ENCODE results near the gene TNFRSF13B.
A peak's percentile ranks its signal among the peaks of the same experiment; 100 is the strongest.

The TNFRSF13B gene

GRCh38 chr17:16988749-16989229 is 16.9 kb upstream of the TNFRSF13B start:
- Histone ChIP-seq H2BK5ac (ENCODE audit: low read length) (no peak overlapping the region), H2AK5ac (ENCODE audit: low read length) (no peak overlapping the region), H3K4me2 (ENCODE audit: low read length) (no peak overlapping the region), H3K4ac (ENCODE audit: low read depth, low read length) (no peak overlapping the region), H3K56ac (ENCODE audit: low read length) (peak overlapping the region; percentile 40), H4K8ac (ENCODE audit: low read depth, low read length) (no peak overlapping the region), H3K27me3 (ENCODE audit: insufficient read depth, low read length, poor library complexity) (no peaks in the 10 kb centered on the region), H3K9ac (ENCODE audit: low read length) (no peak overlapping the region), H3K79me2 (ENCODE audit: control insufficient read depth, insufficient read depth, low read length) (no peaks in the 10 kb centered on the region), H3K18ac (ENCODE audit: low read length) (no peak overlapping the region), H3K4me1 (ENCODE audit: control insufficient read depth, low read depth, low read length) (peaks cover 2% of the 10 kb centered on the region), H3K36me3 (ENCODE audit: control insufficient read depth, insufficient read depth, low read length) (no peaks in the 10 kb centered on the region), H3K79me1 (ENCODE audit: low read length) (no peaks in the 10 kb centered on the region), H2BK120ac (ENCODE audit: low read depth, low read length) (no peak overlapping the region), H3K23ac (ENCODE audit: low read length) (no peak overlapping the region), H2BK15ac (replicated peaks; ENCODE audit: low read depth) (no peak overlapping the region), H4K5ac (ENCODE audit: low read length) (no peak overlapping the region), H3K4me3 (ENCODE audit: low read length) (no peak overlapping the region), H3K27ac (ENCODE audit: low read depth, low read length) (no peak overlapping the region)
- WGBS (ENCODE audit: extremely low coverage, insufficient coverage, low lambda C conversion rate), result no CpG with 5 or more reads among the region's 10 CpGs
- no peak for DNase-seq

GRCh38 chr17:16987830-16988601 is 16.1 kb upstream of the TNFRSF13B start:
- no peak overlapping the region for H4K8ac ChIP-seq (ENCODE audit: low read depth, low read length)
- H2BK15ac ChIP-seq (replicated peaks; ENCODE audit: low read depth), result no peak overlapping the region
- no peak overlapping the region for H2BK5ac ChIP-seq (ENCODE audit: low read length)
- H3K27ac ChIP-seq (ENCODE audit: low read depth, low read length), result no peak overlapping the region
- no peaks in the 10 kb centered on the region for H3K79me2 ChIP-seq (ENCODE audit: control insufficient read depth, insufficient read depth, low read length)
- H3K56ac ChIP-seq (ENCODE audit: low read length), result peak overlapping the region; percentile 62
- H3K9ac ChIP-seq (ENCODE audit: low read length), result no peak overlapping the region
- H3K4me3 ChIP-seq (ENCODE audit: low read length), result no peak overlapping the region
- peaks cover 2% of the 10 kb centered on the region for H3K4me1 ChIP-seq (ENCODE audit: control insufficient read depth, low read depth, low read length)
- H3K79me1 ChIP-seq (ENCODE audit: low read length), result no peaks in the 10 kb centered on the region
- H3K36me3 ChIP-seq (ENCODE audit: control insufficient read depth, insufficient read depth, low read length), result no peaks in the 10 kb centered on the region
- no CpG with 5 or more reads among the region's 11 CpGs for WGBS (ENCODE audit: extremely low coverage, insufficient coverage, low lambda C conversion rate)
- H4K5ac ChIP-seq (ENCODE audit: low read length), result no peak overlapping the region
- no peak overlapping the region for H3K4me2 ChIP-seq (ENCODE audit: low read length)
- H2BK120ac ChIP-seq (ENCODE audit: low read depth, low read length), result no peak overlapping the region
- no peak overlapping the region for H3K4ac ChIP-seq (ENCODE audit: low read depth, low read length)
- H3K27me3 ChIP-seq (ENCODE audit: insufficient read depth, low read length, poor library complexity), result no peaks in the 10 kb centered on the region
- DNase-seq, result peak; percentile 85
- no peak overlapping the region for H3K18ac ChIP-seq (ENCODE audit: low read length)
- H3K23ac ChIP-seq (ENCODE audit: low read length), result no peak overlapping the region
- H2AK5ac ChIP-seq (ENCODE audit: low read length), result peak overlapping the region; percentile 49

- Histone ChIP-seq H3K9ac (ENCODE audit: low read length) (no peak overlapping the region), H2BK5ac (ENCODE audit: low read length) (no peak overlapping the region), H3K18ac (ENCODE audit: low read length) (no peak overlapping the region), H2BK15ac (replicated peaks; ENCODE audit: low read depth) (no peak overlapping the region), H3K4ac (ENCODE audit: low read depth, low read length) (no peak overlapping the region), H2BK120ac (ENCODE audit: low read depth, low read length) (no peak overlapping the region), H4K8ac (ENCODE audit: low read depth, low read length) (no peak overlapping the region), H3K79me1 (ENCODE audit: low read length) (no peaks in the 10 kb centered on the region), H3K27ac (ENCODE audit: low read depth, low read length) (no peak overlapping the region), H3K4me2 (ENCODE audit: low read length) (no peak overlapping the region), H3K56ac (ENCODE audit: low read length) (peak overlapping the region; percentile 30), H3K27me3 (ENCODE audit: insufficient read depth, low read length, poor library complexity) (no peaks in the 10 kb centered on the region), H3K23ac (ENCODE audit: low read length) (no peak overlapping the region), H4K5ac (ENCODE audit: low read length) (no peak overlapping the region), H3K4me3 (ENCODE audit: low read length) (no peak overlapping the region), H3K36me3 (ENCODE audit: control insufficient read depth, insufficient read depth, low read length) (no peaks in the 10 kb centered on the region), H3K79me2 (ENCODE audit: control insufficient read depth, insufficient read depth, low read length) (no peaks in the 10 kb centered on the region), H3K4me1 (ENCODE audit: control insufficient read depth, low read depth, low read length) (peaks cover 2% of the 10 kb centered on the region), H2AK5ac (ENCODE audit: low read length) (no peak overlapping the region)
- no CpG with 5 or more reads among the region's 10 CpGs for WGBS (ENCODE audit: extremely low coverage, insufficient coverage, low lambda C conversion rate)
- DNase-seq, result no peak
These were observed 15.3 kb upstream of the TNFRSF13B start for GRCh38 chr17:16987066-16987829.

GRCh38 chr17:16986391-16986790 is 14.5 kb upstream of the TNFRSF13B start:
- H3K79me1 ChIP-seq (ENCODE audit: low read length), result no peaks in the 10 kb centered on the region
- no peak overlapping the region for H2BK120ac ChIP-seq (ENCODE audit: low read depth, low read length)
- DNase-seq, result peak; percentile 65
- no peak overlapping the region for H3K4ac ChIP-seq (ENCODE audit: low read depth, low read length)
- no peak overlapping the region for H2BK15ac ChIP-seq (replicated peaks; ENCODE audit: low read depth)
- no peak overlapping the region for H3K9ac ChIP-seq (ENCODE audit: low read length)
- no peak overlapping the region for H3K4me3 ChIP-seq (ENCODE audit: low read length)
- H3K27me3 ChIP-seq (ENCODE audit: insufficient read depth, low read length, poor library complexity), result no peaks in the 10 kb centered on the region
- H3K4me2 ChIP-seq (ENCODE audit: low read length), result no peak overlapping the region
- WGBS (ENCODE audit: extremely low coverage, insufficient coverage, low lambda C conversion rate), result no CpG with 5 or more reads among the region's 1 CpG
- no peaks in the 10 kb centered on the region for H3K36me3 ChIP-seq (ENCODE audit: control insufficient read depth, insufficient read depth, low read length)
- H4K5ac ChIP-seq (ENCODE audit: low read length), result no peak overlapping the region
- no peak overlapping the region for H3K27ac ChIP-seq (ENCODE audit: low read depth, low read length)
- H2BK5ac ChIP-seq (ENCODE audit: low read length), result no peak overlapping the region
- H2AK5ac ChIP-seq (ENCODE audit: low read length), result no peak overlapping the region
- H3K23ac ChIP-seq (ENCODE audit: low read length), result no peak overlapping the region
- peaks cover 2% of the 10 kb centered on the region for H3K4me1 ChIP-seq (ENCODE audit: control insufficient read depth, low read depth, low read length)
- no peak overlapping the region for H3K18ac ChIP-seq (ENCODE audit: low read length)
- H3K79me2 ChIP-seq (ENCODE audit: control insufficient read depth, insufficient read depth, low read length), result no peaks in the 10 kb centered on the region
- H3K56ac ChIP-seq (ENCODE audit: low read length), result no peak overlapping the region
- no peak overlapping the region for H4K8ac ChIP-seq (ENCODE audit: low read depth, low read length)

GRCh38 chr17:16981928-16982327 is 10.0 kb upstream of the TNFRSF13B start:
- Histone ChIP-seq H3K79me1 (ENCODE audit: low read length) (no peaks in the 10 kb centered on the region), H3K4ac (ENCODE audit: low read depth, low read length) (no peak overlapping the region), H2BK120ac (ENCODE audit: low read depth, low read length) (no peak overlapping the region), H3K18ac (ENCODE audit: low read length) (no peak overlapping the region), H3K36me3 (ENCODE audit: control insufficient read depth, insufficient read depth, low read length) (no peaks in the 10 kb centered on the region), H3K4me1 (ENCODE audit: control insufficient read depth, low read depth, low read length) (no peaks in the 10 kb centered on the region), H3K4me2 (ENCODE audit: low read length) (no peak overlapping the region), H2BK5ac (ENCODE audit: low read length) (no peak overlapping the region), H3K27ac (ENCODE audit: low read depth, low read length) (no peak overlapping the region), H3K27me3 (ENCODE audit: insufficient read depth, low read length, poor library complexity) (no peaks in the 10 kb centered on the region), H2BK15ac (replicated peaks; ENCODE audit: low read depth) (no peak overlapping the region), H3K9ac (ENCODE audit: low read length) (no peak overlapping the region), H4K5ac (ENCODE audit: low read length) (no peak overlapping the region), H4K8ac (ENCODE audit: low read depth, low read length) (no peak overlapping the region), H3K79me2 (ENCODE audit: control insufficient read depth, insufficient read depth, low read length) (no peaks in the 10 kb centered on the region), H3K23ac (ENCODE audit: low read length) (no peak overlapping the region), H3K56ac (ENCODE audit: low read length) (no peak overlapping the region), H2AK5ac (ENCODE audit: low read length) (no peak overlapping the region), H3K4me3 (ENCODE audit: low read length) (no peak overlapping the region)
- no peak for DNase-seq
- no CpG with 5 or more reads among the region's 5 CpGs for WGBS (ENCODE audit: extremely low coverage, insufficient coverage, low lambda C conversion rate)
